Measurements from ENCODE around the gene AVPR2. TPM values are rescaled to one million over a fixed set of nuclear protein-coding genes. Genes with fewer than 3 reads are reported as not detected.

The AVPR2 gene
- total and polyA plus RNA-seq, 8 donors, result 0.12 to 1.3 (median 0.40) TPM

- Histone ChIP-seq H3K4me1 (peaks cover 0 to 13% (median 9%) of the 10 kb centered on the region in 3 donors), H3K9me3 (no peaks in the 10 kb centered on the region), H3K4me3 (no peak overlapping the region), H3K27me3 (no peaks in the 10 kb centered on the region), H3K36me3 (no peaks in the 10 kb centered on the region), H3K27ac (no peak overlapping the region)
- DNase-seq (peak in 1 of 6 donors; percentile 51), ATAC-seq (no peak), FAIRE-seq (no peak)
- no peak for TF ChIP-seq CTCF (IDR thresholded peaks at IDR 0.05)
- WGBS, 2 donors, result 91 to 92% methylated on average over 8 of the region's 8 CpGs
- intact Hi-C loops (cut with DNase I), result loop anchor here in 1 of 3 donors (10.0 kb wide), 1 partner anchor 56 kb away; no protein-coding TSS in a partner anchor
Observed at GRCh38 chrX:153931151-153931550, 26.7 kb downstream of the AVPR2 start.

GRCh38 chrX:153931748-153932147, 27.3 kb downstream of the AVPR2 start:
- no peak for DNase-seq
- H3K4me1 ChIP-seq, result peaks cover 0 to 13% (median 9%) of the 10 kb centered on the region in 3 donors
- ATAC-seq, result no peak
- no peaks in the 10 kb centered on the region for H3K9me3 ChIP-seq
- no peaks in the 10 kb centered on the region for H3K36me3 ChIP-seq
- WGBS, 2 donors, result 85 to 89% methylated on average over 13 of the region's 13 CpGs
- H3K27me3 ChIP-seq, result no peaks in the 10 kb centered on the region
- no peak for TF ChIP-seq CTCF (IDR thresholded peaks at IDR 0.05)
- no peak overlapping the region for H3K27ac ChIP-seq
- H3K4me3 ChIP-seq, result no peak overlapping the region
- FAIRE-seq, result no peak
- intact Hi-C loops (cut with DNase I), result loop anchor here in 1 of 3 donors (10.0 kb wide), 1 partner anchor 57 kb away; no protein-coding TSS in a partner anchor

- Histone ChIP-seq H3K27me3 (no peaks in the 10 kb centered on the region), H3K27ac (no peak overlapping the region), H3K4me1 (peaks cover 0 to 10% (median 9%) of the 10 kb centered on the region in 3 donors), H3K4me3 (no peak overlapping the region), H3K9me3 (no peaks in the 10 kb centered on the region), H3K36me3 (no peaks in the 10 kb centered on the region)
- peak in 1 of 6 donors; percentile 62 for DNase-seq
- intact Hi-C loops (cut with DNase I), result loop anchor here in 1 of 3 donors (10.0 kb wide), 1 partner anchor 58 kb away; no protein-coding TSS in a partner anchor
- no peak for FAIRE-seq
- no peak for TF ChIP-seq CTCF (IDR thresholded peaks at IDR 0.05)
- WGBS, 2 donors, result 87 to 89% methylated on average over 13 of the region's 13 CpGs
- no peak for ATAC-seq
Observed at GRCh38 chrX:153932220-153932915, 27.9 kb downstream of the AVPR2 start.

- H3K27ac ChIP-seq, result no peak overlapping the region
- intact Hi-C loops (cut with DNase I), result loop anchor here in 1 of 3 donors (10.0 kb wide), 1 partner anchor 59 kb away; no protein-coding TSS in a partner anchor
- H3K4me3 ChIP-seq, result peak overlapping the region in 3 of 4 donors; percentile 65 to 77 (median 71)
- H3K9me3 ChIP-seq, result no peaks in the 10 kb centered on the region
- no peak for TF ChIP-seq CTCF (IDR thresholded peaks at IDR 0.05)
- DNase-seq (no peak), ATAC-seq (no peak), FAIRE-seq (no peak)
- no peaks in the 10 kb centered on the region for H3K36me3 ChIP-seq
- WGBS, 2 donors, result 16 to 41% methylated on average over 7 of the region's 7 CpGs
- peaks cover 0 to 6% (median 6%) of the 10 kb centered on the region in 3 donors for H3K4me1 ChIP-seq
- H3K27me3 ChIP-seq, result no peaks in the 10 kb centered on the region
Observed at GRCh38 chrX:153933748-153934147, 29.3 kb downstream of the AVPR2 start.
